Measurements from ENCODE around the gene SETBP1.

- TF ChIP-seq CTCF (IDR thresholded peaks at IDR 0.05) (no peak), POLR2A (IDR thresholded peaks at IDR 0.05) (no peak)
These were observed 233.3 kb downstream of the SETBP1 start for GRCh38 chr18:44914028-44914427.
